GM10266 (cell line): ENCODE results near the gene SYDE1.

Source experiments
- DNase-seq: peaks from one replicate; pipeline ENCODE4 v3.0.0; 2012; ENCODE audit errors: extremely low spot score
- TF ChIP-seq, protein P1 (sequence below): IDR thresholded peaks from 2 replicates; pipeline ENCODE4 v1.5.1; 2012; ENCODE audit warnings: mild to moderate bottlenecking, low read depth; ENCODE audit not compliant: control insufficient read depth, insufficient read depth; ENCODE audit errors: missing control alignments

Gene SYDE1

DNA sequence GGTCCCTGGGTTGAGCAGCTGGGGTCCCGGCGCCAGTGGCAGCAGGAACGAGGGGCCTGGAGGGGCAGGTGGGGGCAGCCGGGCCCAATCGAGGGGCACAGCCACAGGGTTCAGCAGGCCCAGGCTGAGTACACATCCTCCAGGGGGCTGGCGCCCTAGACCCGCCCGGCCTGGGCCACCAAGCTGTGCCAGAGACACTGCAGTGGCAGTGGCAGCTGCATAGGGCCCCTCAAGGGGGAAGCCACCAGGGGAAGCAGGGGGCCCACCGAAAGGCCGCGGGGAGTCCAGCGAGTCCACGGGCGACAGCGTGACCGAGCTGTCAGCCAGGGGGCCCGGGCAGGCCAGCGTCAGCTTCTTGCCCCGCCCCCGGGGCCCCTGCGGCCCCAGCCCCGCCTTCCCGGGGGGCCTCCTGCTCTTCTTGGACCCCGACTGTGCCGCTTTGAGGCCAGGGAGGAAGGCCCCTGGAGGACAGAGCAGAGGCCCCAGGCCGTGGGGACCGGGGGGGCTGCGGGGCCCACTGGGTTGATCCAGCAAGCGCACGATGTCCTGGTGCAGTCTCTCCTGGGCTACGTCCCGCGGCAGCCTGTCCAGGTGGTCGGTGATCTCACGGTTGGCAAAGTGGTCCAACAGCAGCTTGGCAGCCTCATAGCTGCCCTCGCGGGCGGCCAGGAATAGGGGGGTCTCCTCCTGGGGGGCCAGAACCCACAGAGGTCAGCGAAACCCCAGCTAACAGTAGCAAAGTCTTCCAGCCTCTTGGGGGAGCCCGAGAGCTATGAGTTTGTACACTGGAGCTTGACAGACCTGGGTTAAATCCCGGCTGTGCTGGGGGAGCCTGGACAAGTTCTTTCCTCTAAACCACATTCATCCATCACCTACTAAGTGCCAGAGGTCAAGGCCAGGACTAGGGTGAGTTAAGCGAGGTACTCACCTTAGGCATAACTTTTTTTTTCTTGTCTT is 54.1 kb downstream of the SYDE1 start:
- peak; percentile 86 for DNase-seq
- TF ChIP-seq, protein P1, sequence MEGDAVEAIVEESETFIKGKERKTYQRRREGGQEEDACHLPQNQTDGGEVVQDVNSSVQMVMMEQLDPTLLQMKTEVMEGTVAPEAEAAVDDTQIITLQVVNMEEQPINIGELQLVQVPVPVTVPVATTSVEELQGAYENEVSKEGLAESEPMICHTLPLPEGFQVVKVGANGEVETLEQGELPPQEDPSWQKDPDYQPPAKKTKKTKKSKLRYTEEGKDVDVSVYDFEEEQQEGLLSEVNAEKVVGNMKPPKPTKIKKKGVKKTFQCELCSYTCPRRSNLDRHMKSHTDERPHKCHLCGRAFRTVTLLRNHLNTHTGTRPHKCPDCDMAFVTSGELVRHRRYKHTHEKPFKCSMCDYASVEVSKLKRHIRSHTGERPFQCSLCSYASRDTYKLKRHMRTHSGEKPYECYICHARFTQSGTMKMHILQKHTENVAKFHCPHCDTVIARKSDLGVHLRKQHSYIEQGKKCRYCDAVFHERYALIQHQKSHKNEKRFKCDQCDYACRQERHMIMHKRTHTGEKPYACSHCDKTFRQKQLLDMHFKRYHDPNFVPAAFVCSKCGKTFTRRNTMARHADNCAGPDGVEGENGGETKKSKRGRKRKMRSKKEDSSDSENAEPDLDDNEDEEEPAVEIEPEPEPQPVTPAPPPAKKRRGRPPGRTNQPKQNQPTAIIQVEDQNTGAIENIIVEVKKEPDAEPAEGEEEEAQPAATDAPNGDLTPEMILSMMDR, result peak; percentile 58
